GM18873 (cell line): ENCODE data around the gene ANKRD42.
"Not testable (repeated sequence)": the region's sequence is repeated elsewhere in the genome, so short reads cannot be mapped to it uniquely, and the experiment has no call there.

Source experiments
- ATAC-seq: cut with Tn5 transposase; IDR thresholded peaks from one replicate; pipeline ENCODE4 v1.9.1; 2021; ENCODE audit warnings: mild to moderate bottlenecking, moderate library complexity, moderate number of reproducible peaks; ENCODE audit not compliant: unreplicated experiment, low FRiP score

The ANKRD42 gene

DNA sequence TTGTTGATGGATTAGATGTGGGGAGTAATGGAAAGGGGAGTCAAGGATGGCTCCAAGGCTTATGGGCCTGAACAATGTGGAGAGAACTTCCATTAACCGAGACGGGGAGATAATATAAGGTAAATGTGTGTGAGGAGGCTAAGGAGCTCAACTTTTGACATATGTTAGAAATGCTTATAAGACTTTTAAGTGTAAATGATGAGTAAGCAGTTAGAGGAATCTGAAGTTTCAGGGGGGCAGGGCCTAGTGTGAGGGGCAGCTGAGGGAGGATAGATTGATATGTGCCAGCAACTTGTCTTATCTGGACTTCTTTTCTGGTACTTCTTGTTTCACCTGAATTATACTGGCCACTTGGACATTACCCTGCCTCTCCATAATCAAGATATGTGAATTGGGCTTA, 29.9 kb downstream of the ANKRD42 start:
- no peak for ATAC-seq

DNA sequence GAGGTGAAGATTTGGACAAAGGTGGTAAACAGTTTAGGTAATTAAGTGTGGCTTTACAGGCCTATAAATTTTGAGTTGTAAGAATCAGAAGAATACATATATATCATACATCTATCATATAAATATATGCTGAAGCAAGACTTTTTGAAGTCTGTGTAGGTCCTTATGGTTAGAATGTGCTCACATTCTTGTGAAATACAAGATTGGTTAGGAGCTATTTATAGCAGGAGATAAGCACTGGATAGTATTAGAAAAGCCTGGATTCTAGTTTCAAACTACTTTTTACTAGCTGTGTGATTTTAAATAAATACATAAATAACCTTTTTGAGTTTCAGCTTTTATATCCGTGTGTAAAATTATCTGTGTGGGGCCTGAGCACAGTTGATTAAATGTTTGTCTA, 42.3 kb downstream of the ANKRD42 start:
- ATAC-seq = no peak

DNA sequence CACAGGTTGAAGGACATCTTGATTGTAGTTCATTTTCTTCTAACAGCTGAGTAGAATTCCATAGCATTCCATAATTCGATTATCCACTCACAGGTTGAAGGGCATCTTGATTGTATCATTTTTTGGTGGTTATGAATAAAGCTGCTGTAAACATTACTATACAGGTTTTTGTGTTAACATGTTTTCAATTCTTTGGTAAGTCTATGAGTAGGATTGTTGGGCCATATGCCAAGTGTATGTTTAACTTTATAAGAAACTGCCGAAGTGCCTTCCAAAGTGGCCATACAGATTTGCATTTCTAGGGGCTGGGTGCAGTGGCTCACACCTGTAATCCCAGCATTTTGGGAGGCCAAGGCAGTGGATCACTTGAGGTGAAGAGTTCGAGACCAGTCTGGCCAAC, 44.6 kb downstream of the ANKRD42 start:
- no peak for ATAC-seq

DNA sequence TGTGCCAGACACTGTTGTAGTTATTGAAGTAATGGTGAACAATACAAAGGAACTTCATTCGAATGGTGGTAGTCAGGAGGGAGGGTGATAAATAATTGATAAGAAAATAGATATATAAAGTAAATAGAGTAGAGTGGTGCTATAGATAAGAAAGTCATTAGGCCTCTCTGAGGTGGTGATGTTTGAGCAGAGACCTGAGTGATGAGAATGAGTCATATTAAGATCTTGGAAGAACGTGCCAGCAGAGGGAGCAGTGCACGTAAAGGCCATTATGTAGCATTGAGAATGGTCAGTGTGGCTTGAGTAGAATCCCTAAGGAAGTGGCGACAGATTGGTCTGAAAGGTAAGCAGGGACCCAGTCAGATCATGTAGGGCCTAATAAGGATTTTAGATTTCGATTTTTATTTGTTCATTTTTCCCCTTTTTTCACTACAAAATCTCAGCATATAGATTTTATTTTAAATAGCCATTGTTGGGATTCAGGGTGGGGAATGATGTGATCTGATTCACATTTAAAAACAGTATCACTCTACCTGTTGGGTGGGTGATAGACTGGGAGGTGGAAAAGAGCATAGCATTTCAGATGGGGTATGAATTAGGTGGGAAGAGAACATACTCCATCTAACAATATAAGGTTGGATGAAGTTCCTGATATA, 47.9 kb downstream of the ANKRD42 start:
- peak; percentile 62 for ATAC-seq

DNA sequence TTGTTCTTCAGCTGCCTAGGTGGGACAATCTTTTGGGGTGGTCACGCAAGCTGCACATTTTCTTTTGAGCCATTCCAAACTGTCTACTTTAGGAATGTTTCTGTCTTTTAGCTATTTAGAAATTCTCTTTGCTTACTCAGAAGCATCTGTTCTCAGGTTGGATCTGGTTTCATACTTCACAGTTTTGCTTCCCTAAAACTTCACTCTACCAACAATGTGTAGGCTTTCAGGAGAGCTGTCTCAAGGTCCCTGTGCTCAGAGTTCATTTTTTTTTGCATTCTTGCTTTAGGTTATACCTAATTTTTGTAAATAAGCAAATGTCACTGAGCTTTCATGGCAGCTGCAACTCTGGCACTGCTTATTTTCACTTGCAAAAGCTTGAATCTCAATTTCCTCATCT, 55.9 kb downstream of the ANKRD42 start:
- no peak for ATAC-seq

DNA sequence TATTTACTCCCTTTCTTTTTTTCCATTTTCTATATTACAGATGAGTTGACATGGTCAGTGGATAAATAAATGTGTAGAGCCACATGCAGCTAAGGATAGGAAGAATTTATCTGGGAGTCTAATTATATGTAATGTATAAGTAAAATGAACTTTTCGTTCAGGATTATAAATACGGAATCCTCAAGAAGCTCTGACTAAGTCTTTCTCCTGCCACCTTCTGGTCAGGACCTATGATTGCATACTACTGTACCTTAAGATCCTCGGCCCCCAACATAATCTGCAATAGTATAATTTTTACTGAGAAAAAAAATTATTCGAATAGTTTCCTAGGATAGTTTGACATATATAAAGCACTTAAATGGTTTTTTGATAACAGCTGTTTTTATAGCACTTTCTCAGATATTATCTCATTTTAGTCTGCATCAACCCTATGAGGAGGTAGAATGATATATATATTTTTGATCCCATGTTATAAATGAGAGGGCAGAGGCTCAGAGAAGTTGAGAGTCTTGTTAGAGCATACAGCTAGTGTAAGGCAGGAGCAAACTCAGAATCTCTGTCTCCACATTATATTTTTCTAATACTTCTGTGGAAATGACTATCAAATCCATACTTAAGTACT, 56.6 kb downstream of the ANKRD42 start:
- ATAC-seq = no peak

DNA sequence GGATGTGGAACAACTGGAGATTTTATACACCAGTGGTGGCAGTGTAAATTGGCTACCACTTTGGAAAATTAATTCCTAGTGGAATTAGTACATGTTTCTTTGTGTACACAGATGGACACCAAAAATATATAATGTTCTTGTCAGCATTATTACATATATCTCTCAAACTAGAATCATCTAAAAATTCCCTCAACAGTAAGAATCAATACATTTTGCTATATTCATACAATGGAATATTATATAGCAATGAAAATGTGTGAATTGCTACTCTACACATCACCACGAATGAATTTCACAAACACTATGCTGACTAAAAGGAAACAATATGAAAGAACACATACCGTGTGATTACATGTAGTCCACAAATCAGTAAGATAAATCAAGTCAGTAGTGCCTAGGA, 58.8 kb downstream of the ANKRD42 start:
- ATAC-seq = no peak

DNA sequence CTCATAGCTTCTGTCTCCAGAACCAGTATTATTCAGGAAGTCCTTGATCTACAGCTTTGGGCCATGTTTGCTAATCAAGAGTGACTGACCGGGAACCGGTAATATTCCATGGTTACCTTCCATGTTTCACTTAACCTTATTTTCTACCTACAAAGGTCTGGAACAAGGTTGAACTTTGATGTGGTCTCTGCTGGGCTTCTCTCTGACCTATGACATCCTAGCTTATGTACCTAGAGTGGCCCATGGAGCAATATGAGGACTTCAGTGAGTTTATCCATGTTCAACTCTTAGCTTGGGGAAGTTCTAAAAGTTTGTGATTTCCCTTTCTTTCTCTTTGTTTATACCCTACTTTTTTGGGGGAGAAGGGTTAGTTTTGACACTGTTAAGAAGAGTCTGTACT, 59.4 kb downstream of the ANKRD42 start:
- no peak for ATAC-seq

DNA sequence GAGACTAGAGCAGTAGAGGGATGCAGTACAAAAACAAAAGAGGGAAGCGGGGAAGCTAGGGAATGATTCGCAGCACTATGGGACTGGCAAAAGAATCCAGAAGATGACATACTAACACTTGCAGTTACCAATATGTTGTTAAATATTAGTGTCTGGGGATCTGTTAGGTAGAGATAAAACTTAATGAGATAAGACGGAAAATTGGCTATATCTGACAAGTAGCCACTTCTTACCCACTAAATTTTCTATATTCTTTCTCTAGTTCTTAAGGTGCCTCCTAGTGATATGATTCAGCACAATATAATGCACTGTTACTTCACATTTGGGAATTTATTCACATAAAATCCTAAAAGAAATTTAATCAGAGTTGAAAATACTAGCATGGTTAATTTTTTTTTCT, 61.9 kb downstream of the ANKRD42 start:
- no peak for ATAC-seq

DNA sequence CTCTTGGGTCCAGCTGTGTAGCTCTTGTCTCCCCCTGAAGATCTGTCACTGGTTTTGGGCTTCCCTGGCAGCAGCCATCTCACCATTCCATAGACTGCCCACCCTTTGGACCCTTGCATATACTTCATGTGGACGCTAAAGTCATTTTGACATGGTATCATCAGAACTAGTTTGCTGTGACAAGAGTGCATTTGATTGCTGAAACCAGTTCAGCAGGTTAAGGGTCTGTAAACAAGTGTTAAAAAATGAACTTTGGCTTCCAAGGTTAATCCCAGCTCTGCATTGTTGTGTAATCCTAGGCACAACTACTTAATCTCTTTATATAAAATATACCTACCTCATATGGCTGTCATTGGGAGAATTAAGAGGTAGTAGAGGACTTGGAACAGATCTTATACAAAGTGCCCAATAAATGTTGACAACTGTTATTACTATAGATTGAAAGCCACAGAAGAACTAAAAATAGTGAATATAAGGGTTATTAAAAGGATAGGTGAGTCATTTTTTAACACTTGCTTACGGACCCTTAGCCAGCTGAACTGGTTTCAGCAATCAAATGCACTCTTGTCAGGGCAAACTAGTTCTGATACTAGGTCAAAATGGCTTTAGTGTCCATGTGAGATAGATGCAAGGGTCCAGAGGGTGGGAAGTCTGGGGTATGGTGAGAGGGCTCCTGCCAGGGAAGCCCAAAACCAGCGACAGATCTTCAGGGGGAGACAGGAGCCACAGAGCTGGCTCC, 63.3 kb downstream of the ANKRD42 start:
- no peak for ATAC-seq

DNA sequence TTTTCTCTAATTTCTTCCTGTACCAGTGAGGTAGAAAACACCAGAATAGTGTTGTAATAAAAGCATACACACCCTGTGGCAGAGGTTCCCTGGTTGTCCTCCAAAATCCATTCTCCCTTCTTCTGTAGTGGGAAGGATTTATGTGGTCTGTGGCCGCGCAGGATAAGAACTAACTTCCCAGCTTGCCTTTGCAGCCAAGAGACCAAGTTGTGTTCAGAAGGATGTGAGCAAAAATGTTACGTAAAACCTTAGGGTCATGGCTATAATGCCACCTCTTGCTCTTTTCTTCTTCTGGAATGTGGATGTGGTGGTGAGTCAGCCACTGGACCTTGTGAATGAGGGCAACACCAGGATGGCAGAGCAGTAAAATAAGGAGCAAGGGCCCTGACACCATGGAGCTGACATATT, 64.3 kb downstream of the ANKRD42 start:
- ATAC-seq = no peak

DNA sequence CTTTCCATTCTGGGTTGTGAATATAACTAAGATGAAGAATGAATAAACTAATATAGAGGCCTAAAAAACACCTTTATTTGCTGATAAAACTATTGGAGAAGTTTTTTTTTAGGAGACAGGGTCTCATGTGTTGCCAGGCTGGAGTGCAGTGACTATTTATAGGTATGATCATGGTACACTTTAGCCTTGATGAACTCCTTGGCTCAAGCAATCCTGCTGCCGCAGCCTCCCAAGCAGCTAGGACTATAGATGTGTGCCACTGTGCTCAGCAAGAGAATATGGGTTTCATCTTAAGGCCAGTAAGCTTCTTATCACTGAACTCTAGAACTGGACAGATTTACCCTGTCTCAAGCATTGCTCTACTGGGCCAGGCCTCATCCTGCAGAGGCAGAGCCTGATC, 66.0 kb downstream of the ANKRD42 start:
- ATAC-seq = no peak

DNA sequence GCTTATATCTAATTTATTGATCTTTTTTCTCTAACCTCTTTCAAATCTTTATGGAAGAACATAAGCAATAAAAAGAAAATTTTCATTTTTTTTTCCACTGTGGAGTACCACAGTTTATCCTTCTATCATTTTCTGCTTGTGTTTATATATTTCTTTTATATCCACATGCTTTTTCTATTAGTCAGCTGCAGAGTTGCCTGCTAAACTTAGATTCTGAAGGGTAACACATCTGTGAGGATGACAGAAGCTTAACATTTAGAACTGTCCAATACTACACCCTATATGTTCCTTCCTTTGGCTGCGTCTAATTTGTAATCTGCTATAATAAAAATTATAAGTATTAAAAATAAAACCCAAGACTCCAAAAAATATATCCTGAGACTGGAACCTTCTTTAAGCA, 71.8 kb downstream of the ANKRD42 start:
- ATAC-seq = no peak

DNA sequence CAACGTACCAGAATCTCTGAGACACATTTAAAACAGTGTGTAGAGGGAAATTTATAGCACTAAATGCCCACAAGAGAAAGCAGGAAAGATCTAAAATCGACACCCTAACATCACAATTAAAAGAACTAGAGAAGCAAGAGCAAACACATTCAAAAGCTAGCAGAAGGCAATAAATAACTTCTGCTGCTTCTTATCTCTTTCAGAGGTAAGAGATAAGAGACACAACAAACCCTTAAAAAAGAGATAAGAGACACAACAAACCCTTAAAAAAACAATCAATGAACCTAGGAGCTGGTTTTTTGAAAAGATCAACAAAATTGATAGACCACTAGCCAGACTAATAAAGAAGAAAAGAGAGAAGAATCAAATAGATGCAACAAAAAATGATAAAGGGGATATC, 75.6 kb downstream of the ANKRD42 start:
- ATAC-seq = not testable (repeated sequence)

DNA sequence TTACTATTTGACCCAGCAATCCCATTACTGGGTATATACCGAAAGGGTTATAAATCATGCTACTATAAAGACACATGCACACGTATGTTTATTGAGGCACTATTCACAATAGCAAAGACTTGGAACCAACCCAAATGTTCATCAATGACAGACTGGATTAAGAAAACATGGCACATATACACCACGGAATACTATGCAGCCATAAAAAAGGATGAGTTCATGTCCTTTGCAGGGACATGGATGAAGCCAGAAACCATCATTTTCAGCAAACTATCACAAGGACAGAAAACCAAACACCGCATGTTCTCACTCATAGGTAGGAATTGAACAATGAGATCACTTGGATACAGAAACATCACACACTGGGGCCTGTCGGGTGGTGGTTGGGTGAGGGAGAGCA, 78.2 kb downstream of the ANKRD42 start:
- ATAC-seq = not testable (repeated sequence)

DNA sequence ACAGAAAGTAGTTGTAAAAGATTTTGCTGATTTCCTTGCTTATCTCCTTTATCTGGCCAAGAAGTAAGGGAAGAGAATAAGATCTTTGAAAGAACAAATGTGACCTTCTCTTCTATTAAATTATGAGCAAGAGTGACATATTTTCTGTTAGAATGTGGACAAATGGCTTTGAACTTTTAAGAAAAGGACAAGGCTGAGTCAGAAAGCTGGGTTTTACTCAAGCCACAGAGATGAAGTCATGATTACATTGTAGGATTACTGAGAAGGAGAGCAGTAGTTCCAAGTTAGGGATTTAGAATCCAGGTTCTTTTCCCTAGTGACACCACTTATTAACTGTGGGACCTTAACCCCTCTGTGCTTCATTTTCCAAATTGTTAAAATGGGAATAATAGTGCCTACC, 79.1 kb downstream of the ANKRD42 start:
- no peak for ATAC-seq

DNA sequence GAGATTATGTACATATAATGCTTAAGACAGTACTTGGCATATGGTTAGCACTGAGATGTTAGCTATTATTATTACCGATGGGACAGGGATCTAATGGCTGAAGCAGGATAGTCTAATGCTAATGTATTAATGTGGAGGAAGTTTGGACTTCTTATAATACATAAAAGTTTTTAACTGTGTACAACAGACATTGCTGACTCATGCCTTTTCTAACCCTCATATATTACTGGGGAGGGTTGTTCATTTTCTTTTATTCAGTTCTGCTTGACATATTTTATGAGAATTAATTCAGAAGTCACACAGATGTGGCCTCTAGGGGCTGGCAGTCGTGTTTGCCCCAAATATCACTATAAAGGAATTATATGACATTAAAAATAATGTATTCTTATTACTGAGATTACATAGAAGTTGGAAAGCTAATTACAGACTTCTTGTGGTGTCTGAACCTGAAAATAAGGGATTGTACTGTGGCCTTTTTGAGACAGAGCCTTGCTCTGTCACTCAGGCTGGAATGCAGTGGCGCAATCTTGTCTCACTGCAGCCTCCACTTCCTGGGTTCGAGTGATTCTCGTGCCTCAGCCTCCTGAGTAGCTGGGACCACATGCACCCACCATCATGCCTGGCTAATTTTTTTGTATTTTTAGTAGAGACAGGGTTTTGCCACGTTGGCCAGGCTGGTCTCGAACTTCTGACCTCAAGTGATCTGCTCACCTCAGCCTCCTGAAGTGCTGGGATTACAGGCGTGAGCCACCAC, 82.6 kb downstream of the ANKRD42 start:
- ATAC-seq = no peak

DNA sequence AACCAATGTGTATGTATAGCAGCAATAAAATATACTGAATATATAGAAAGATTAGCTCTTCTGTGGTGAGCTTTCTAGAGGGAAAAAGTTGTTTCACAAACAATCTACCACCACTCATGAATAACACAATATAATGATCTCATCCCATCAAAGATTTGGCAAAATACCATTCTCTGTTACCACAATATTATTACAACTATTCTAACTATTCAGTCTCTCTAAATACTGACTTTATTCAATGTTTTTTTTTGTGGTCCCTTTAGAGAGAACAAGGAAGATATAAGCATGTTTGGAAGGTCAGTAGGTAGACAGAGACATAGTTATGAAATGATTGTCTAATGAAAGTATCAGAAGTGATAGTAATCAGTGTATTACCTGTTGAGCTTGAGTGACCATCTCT, 84.8 kb downstream of the ANKRD42 start:
- ATAC-seq = no peak

DNA sequence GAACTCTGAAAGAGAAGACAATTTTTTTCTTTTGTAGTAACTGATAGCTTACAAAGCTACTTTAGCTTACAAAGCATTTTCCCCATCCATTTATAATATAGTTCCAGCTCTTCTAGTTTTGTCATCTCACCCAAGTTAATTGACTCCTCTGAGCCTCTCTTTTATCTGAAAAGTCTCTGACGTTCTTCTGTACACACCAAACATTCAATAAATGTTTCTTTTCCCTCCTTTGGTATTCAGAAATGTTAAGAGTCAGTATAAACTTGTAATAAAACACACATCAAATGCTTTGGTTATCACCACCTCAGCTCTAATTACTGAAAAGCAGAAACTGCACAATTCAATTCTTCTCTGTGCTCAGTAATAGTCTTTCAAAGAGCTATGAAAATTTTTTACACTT, 86.7 kb downstream of the ANKRD42 start:
- ATAC-seq = no peak

DNA sequence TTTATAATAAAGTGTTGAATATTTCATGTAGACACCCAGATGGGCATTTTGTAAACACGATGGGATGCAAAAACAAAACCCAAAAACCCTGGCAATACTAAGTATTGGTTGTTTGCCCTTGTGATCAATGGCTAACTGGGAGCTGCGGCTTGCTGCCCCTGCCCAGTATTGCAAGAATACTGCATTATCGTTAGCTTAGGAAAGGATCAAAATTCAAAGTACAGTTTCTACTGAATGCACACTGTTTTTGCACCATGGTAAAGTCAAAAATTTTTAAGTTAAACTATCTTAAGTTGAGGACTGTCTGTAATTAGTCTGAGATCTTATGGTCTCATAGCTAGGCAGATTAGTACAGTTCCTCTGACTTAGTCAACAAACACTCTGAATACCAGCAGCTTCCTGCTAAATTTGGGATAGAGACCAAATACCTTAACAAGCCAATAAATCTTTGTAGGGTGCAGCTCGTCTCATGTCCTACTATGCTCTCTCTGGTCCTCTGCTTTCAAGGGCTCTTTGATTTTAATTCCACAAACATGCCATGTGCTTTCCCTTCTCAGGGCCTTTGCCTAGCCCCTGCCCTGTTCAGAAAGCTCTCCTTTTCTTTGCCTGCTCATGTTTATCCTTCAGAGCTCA, 88.7 kb downstream of the ANKRD42 start:
- ATAC-seq = no peak
